Progenitor cell of endocrine pancreas (in vitro differentiated cells): ENCODE measurements around the gene PISD. TPM values are rescaled to one million over a fixed set of nuclear protein-coding genes. Genes with fewer than 3 reads are reported as not detected.

Source experiments
- DNase-seq: peaks from one replicate; pipeline ENCODE4 v3.0.0; 2021; ENCODE audit warnings: low spot score; ENCODE audit not compliant: unreplicated experiment
- H3K27ac Mint-ChIP-seq: 2 replicates; pipeline ENCODE4 v1.8.0; 2021; ENCODE audit warnings: mild to moderate bottlenecking, moderate library complexity, mixed read lengths
- H3K27me3 Mint-ChIP-seq: 2 replicates; pipeline ENCODE4 v1.8.0; 2021; ENCODE audit warnings: mixed read lengths
- H3K36me3 Mint-ChIP-seq: 2 replicates; pipeline ENCODE4 v1.8.0; 2022; ENCODE audit warnings: mixed read lengths; ENCODE audit not compliant: insufficient read depth
- H3K4me1 Mint-ChIP-seq: 2 replicates; pipeline ENCODE4 v1.8.0; 2021; ENCODE audit warnings: low read depth, mixed read lengths
- H3K4me3 Mint-ChIP-seq: 2 replicates; pipeline ENCODE4 v1.8.0; 2021; ENCODE audit warnings: low read depth, mild to moderate bottlenecking, moderate library complexity, mixed read lengths
- H3K9me3 Mint-ChIP-seq: 2 replicates; pipeline ENCODE4 v1.8.0; 2021; ENCODE audit warnings: low read depth, mixed read lengths
- CTCF ChIP-seq: fragments of 200-600 bp; sonication (generic); IDR thresholded peaks from one replicate; pipeline ENCODE4 v1.5.0; 2021; ENCODE audit warnings: antibody characterized with exemption, mild to moderate bottlenecking; ENCODE audit not compliant: unreplicated experiment
- total RNA-seq: library from RNA; stranded (reverse); gene quantifications from 2 replicates; pipeline ENCODE4 v1.2.1, GENCODE V29; 2021

PISD gene
- total RNA-seq, 1 donor from 2014 or later: 46.6 TPM

GRCh38 chr22:31620756-31621480, 41.1 kb downstream of the PISD start:
- no peak overlapping the region for H3K27ac Mint-ChIP-seq
- peaks cover 9% of the 10 kb centered on the region for H3K4me1 Mint-ChIP-seq
- H3K4me3 Mint-ChIP-seq: no peak overlapping the region
- no peak for TF ChIP-seq CTCF
- H3K27me3 Mint-ChIP-seq: no peaks in the 10 kb centered on the region
- peaks cover 4% of the 10 kb centered on the region for H3K36me3 Mint-ChIP-seq
- DNase-seq: no peak
- H3K9me3 Mint-ChIP-seq: no peaks in the 10 kb centered on the region

- Mint-ChIP-seq H3K9me3 (no peaks in the 10 kb centered on the region), H3K4me1 (peaks cover 5% of the 10 kb centered on the region), H3K27ac (peak overlapping the region; percentile 24), H3K36me3 (peaks cover 4% of the 10 kb centered on the region), H3K27me3 (no peaks in the 10 kb centered on the region), H3K4me3 (no peak overlapping the region)
- no peak for DNase-seq
- TF ChIP-seq CTCF: no peak
Measured at GRCh38 chr22:31619611-31620300, 42.3 kb downstream of the PISD start.

DNA sequence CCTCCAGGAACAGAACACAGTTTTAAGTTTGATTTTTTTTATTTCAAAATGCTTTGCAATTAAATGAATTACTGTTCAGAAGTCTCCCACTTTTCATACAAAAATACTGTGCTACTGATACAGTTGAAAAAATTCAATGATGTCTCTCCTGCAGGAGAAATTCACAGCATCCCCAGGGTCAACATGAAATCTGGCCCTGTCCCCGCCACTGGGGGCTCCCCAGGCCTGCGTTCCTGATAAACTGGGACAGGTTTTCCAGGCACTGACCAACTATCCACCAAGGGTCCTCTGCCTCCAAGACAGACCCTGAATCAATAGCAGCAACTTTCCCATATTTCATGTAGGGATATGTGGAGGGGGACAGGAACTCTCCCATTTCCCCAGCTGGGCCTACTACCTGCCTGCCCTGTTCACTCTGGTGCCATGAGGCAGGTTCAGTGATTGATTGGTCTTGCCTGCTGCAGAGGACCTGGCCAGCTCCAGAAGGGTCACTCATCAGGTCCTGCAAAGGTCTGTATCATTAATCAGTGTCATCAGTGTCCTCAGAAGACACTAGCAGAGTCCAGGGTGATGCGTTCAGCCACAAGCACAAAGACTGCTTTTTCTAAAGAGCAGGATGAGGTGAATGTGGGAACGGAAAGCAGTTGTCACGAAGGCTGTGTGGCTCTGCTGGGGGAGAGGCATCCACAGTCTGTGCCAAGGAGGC, 43.4 kb downstream of the PISD start:
- Mint-ChIP-seq H3K4me3 (no peak overlapping the region), H3K27me3 (no peaks in the 10 kb centered on the region), H3K4me1 (peaks cover 3% of the 10 kb centered on the region), H3K36me3 (peaks cover 4% of the 10 kb centered on the region), H3K9me3 (no peaks in the 10 kb centered on the region), H3K27ac (peak overlapping the region; percentile 20)
- DNase-seq: no peak
- TF ChIP-seq CTCF: no peak

GRCh38 chr22:31618057-31618456, 44.0 kb downstream of the PISD start:
- no peak for DNase-seq
- H3K4me1 Mint-ChIP-seq: peaks cover 3% of the 10 kb centered on the region
- H3K36me3 Mint-ChIP-seq: peaks cover 4% of the 10 kb centered on the region
- no peak overlapping the region for H3K27ac Mint-ChIP-seq
- H3K9me3 Mint-ChIP-seq: no peaks in the 10 kb centered on the region
- H3K4me3 Mint-ChIP-seq: no peak overlapping the region
- no peak for TF ChIP-seq CTCF
- no peaks in the 10 kb centered on the region for H3K27me3 Mint-ChIP-seq

- H3K4me3 Mint-ChIP-seq: no peak overlapping the region
- H3K9me3 Mint-ChIP-seq: no peaks in the 10 kb centered on the region
- TF ChIP-seq CTCF: no peak
- no peaks in the 10 kb centered on the region for H3K27me3 Mint-ChIP-seq
- H3K27ac Mint-ChIP-seq: no peak overlapping the region
- H3K4me1 Mint-ChIP-seq: peaks cover 3% of the 10 kb centered on the region
- DNase-seq: no peak
- H3K36me3 Mint-ChIP-seq: peaks cover 7% of the 10 kb centered on the region
Measured at GRCh38 chr22:31616315-31616980, 45.6 kb downstream of the PISD start.
